Body of pancreas (tissue), 4 donors: ENCODE measurements around the gene FOXL3.

Experiments used
- POLR2A ChIP-seq, 3 donors: fragments of 450-650 bp; IDR thresholded peaks; one replicate each; pipeline ENCODE4 v1.6.1; 2016; ENCODE audit warnings: antibody characterized with exemption in 3 of 3, mild to moderate bottlenecking in 2 of 3
- TF ChIP-seq, protein P1 (sequence below), 7 experiments: fragments of 450-650 bp in 4 of 7; fragments of 200-600 bp in 3 of 7; sonication (generic) in 3 of 7; IDR thresholded peaks; one replicate each; pipeline ENCODE4 v1.5.1; 2016 to 2019; ENCODE audit warnings: antibody characterized with exemption in 7 of 7

DNA sequence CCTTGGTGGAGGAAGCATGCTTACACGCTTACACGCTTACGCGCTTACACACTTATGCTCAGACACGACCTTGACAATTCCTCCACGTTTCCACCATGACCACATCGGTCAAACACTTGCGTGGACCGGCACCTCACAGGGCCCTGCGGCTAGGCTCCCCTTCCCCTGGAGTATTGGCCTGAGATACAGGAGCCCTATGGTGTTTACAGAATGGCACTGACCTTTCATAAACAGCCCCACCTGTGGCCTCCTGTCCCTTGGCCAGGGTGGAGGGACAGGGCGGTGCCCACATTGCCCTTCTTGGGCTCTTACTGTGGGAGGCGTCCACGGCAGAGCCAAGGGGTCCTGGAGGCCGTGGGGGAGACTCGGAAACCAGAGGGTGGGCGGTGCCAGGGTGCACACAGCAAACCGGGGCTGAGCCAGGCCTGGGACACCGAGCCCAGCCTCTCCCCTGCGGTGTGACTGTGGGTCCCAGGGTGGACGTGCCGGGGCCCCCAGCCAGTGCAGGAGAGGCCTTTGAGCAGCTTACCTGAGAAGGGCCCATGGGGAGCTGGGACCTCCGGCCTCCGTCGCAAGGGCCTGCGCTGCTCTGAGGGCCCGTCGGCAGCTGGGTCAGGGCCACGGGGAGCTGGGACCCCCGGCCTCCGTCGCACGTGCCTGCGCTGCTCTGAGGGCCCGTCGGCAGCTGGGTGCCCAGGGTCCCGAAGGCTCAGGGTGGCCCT lies 44.2 kb upstream of the FOXL3 start:
- no peak for TF ChIP-seq POLR2A (IDR thresholded peaks at IDR 0.05)
- TF ChIP-seq, protein P1, sequence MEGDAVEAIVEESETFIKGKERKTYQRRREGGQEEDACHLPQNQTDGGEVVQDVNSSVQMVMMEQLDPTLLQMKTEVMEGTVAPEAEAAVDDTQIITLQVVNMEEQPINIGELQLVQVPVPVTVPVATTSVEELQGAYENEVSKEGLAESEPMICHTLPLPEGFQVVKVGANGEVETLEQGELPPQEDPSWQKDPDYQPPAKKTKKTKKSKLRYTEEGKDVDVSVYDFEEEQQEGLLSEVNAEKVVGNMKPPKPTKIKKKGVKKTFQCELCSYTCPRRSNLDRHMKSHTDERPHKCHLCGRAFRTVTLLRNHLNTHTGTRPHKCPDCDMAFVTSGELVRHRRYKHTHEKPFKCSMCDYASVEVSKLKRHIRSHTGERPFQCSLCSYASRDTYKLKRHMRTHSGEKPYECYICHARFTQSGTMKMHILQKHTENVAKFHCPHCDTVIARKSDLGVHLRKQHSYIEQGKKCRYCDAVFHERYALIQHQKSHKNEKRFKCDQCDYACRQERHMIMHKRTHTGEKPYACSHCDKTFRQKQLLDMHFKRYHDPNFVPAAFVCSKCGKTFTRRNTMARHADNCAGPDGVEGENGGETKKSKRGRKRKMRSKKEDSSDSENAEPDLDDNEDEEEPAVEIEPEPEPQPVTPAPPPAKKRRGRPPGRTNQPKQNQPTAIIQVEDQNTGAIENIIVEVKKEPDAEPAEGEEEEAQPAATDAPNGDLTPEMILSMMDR (IDR thresholded peaks at IDR 0.05), result no peak
